NB4 (cell line): ENCODE results near the gene LRRFIP2.
"Not testable (repeated sequence)": the region's sequence is repeated elsewhere in the genome, so short reads cannot be mapped to it uniquely, and the experiment has no call there.

Experiments used
- DNase-seq: peaks from one replicate; pipeline ENCODE4 v3.0.0; 2010; ENCODE audit warnings: low read depth
- H3K4me3 ChIP-seq: one replicate; pipeline ENCODE4 v1.5.1; 2011; ENCODE audit warnings: mild to moderate bottlenecking, low read depth, low read length, moderate library complexity
- MYC ChIP-seq: IDR thresholded peaks from 2 replicates; pipeline ENCODE4 v1.6.1; 2011; ENCODE audit warnings: low read depth, low read length
- POLR2A ChIP-seq: IDR thresholded peaks from 2 replicates; pipeline ENCODE4 v1.6.1; 2011; ENCODE audit warnings: mild to moderate bottlenecking; ENCODE audit not compliant: insufficient read length; ENCODE audit errors: extremely low read depth
- TF ChIP-seq, protein P1 (sequence below): IDR thresholded peaks from one replicate; pipeline ENCODE4 v1.5.1; 2012; ENCODE audit warnings: low read depth, low read length
- TF ChIP-seq, protein P2 (sequence below): IDR thresholded peaks from 2 replicates; pipeline ENCODE4 v1.6.1; 2011; ENCODE audit warnings: low read depth, low read length

Gene LRRFIP2

DNA sequence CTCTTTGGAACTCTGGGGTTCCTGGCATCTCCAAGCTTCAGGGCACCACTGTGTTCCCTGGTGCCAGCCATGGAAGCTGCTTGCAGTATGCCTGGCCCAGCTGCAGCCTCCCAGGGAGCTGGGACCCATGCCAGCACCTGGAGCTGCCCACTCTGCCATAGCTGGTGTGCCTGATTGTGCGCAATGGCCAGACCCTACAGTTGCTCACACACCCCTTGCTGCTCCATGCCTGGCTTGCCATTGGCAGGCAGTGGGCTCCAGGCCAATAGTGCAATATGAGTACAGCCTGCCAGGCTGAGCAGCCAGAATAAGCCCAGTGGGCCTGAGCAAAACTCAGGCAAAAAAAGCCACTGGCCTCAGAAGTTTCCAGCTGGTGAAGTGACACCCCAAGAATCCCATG lies 43.8 kb upstream of the LRRFIP2 start:
- H3K4me3 ChIP-seq, result no peak overlapping the region
- TF ChIP-seq, protein P1, sequence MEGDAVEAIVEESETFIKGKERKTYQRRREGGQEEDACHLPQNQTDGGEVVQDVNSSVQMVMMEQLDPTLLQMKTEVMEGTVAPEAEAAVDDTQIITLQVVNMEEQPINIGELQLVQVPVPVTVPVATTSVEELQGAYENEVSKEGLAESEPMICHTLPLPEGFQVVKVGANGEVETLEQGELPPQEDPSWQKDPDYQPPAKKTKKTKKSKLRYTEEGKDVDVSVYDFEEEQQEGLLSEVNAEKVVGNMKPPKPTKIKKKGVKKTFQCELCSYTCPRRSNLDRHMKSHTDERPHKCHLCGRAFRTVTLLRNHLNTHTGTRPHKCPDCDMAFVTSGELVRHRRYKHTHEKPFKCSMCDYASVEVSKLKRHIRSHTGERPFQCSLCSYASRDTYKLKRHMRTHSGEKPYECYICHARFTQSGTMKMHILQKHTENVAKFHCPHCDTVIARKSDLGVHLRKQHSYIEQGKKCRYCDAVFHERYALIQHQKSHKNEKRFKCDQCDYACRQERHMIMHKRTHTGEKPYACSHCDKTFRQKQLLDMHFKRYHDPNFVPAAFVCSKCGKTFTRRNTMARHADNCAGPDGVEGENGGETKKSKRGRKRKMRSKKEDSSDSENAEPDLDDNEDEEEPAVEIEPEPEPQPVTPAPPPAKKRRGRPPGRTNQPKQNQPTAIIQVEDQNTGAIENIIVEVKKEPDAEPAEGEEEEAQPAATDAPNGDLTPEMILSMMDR, result no peak
- TF ChIP-seq MYC (no peak), POLR2A (no peak)
- TF ChIP-seq, protein P2, sequence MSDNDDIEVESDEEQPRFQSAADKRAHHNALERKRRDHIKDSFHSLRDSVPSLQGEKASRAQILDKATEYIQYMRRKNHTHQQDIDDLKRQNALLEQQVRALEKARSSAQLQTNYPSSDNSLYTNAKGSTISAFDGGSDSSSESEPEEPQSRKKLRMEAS, result no peak
- DNase-seq, result no peak

DNA sequence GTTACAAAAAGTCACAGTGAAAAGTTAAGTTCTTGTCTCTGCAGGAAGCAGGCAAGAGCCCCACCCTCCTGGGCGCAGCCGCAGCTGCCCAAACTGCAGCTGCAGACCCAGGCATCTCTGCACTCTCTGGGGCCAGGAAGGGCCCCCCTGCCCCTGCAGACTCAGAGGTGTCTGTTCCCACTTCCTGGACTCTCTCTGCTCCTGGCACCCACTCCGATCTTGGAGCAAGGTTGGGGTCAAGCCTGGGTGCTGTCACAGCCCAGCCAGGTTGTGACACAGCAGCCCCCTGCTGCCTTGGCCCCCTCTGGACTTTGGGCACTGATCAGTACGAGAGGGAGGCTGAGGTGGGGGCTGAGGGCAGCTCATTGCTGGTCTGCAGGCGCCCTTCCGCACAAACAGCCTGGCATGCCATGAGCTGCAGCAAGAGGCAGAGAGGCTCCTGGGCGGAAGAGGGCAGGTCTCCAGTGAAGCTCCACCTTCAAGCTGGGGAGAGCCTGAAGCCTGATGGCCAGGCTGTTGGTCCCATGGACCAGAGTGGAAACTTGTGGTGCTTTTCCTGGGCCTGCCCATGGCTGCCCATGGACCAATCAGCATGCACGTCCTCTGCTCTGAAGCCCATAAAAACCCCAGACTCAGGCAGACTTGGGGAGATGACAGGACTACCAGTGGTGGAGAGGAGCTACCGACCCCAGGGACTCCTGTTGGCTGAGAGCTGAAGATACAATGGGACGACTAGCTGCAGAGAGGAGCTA lies 42.9 kb upstream of the LRRFIP2 start:
- TF ChIP-seq MYC, result no peak
- TF ChIP-seq POLR2A, result no peak
- TF ChIP-seq, protein P2, result no peak
- TF ChIP-seq, protein P1, result no peak
- no peak for DNase-seq
- no peak overlapping the region for H3K4me3 ChIP-seq

DNA sequence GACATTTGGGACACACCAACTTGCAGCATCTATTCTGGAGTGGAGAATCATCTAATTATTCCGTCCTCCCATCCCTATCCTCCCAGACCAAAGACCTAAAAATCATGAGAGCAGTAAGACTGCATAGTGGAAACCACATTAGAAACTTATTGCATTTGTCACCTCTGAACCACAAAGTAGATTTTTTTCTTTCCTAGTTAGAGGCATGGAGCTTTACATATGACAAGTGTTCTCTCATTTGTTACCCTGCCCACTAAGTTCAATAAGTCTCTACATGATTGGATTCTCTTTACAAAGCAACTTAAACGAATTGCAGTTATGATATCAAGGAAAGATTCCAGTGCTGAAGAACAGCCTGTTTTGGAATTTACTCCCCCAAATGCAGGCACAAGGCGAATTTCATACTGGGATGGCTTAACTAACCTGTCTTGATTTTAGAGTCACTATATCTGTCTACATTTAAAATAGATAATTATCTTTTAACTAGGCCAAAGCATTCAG lies 42.3 kb upstream of the LRRFIP2 start:
- DNase-seq, result no peak
- no peak overlapping the region for H3K4me3 ChIP-seq
- TF ChIP-seq, protein P2, result no peak
- no peak for TF ChIP-seq POLR2A
- TF ChIP-seq, protein P1, result no peak
- TF ChIP-seq MYC, result no peak

DNA sequence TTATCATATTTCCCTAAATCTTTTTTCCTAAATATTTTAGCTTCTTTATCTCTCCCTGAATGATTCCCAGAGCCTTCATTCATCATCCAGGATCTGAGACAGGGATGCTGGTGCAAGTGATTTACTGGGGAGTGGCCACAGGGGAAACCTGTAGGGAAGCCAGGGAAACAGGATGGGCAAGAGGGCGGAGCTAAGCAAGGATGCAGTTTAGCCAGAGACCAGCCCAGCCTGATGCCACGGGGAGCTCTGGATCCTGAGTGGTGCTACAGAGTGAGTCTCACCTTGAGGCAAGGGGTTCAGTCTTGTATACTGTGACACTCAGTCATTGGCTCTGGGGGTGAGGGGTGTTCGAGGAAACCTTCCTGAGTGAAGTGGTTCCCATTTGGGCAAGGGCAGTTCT lies 39.7 kb upstream of the LRRFIP2 start:
- no peak overlapping the region for H3K4me3 ChIP-seq
- DNase-seq, result no peak
- TF ChIP-seq, protein P1, result no peak
- TF ChIP-seq POLR2A, result no peak
- no peak for TF ChIP-seq MYC
- TF ChIP-seq, protein P2, result no peak

DNA sequence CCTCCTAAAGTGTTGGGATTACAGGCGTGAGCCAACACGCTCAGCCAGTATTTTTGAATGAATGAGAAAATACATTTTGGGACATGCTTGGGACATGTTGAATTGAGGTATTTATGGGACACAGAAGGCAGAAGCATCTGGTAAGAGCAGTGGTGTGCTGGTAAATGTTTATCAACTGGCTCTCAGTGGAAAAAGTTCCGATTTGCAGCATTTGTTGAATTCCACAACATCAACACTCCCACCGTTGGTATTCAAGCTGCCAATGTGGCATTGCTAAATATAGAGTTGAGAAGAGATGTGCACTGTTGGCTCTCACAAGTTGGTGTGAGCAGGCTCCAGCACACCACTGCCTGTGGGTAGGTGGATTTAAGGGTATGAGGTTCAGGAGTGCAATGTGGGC lies 35.8 kb upstream of the LRRFIP2 start:
- no peak overlapping the region for H3K4me3 ChIP-seq
- no peak for DNase-seq
- TF ChIP-seq, protein P1, result no peak
- no peak for TF ChIP-seq POLR2A
- TF ChIP-seq MYC, result no peak
- TF ChIP-seq, protein P2, result no peak

DNA sequence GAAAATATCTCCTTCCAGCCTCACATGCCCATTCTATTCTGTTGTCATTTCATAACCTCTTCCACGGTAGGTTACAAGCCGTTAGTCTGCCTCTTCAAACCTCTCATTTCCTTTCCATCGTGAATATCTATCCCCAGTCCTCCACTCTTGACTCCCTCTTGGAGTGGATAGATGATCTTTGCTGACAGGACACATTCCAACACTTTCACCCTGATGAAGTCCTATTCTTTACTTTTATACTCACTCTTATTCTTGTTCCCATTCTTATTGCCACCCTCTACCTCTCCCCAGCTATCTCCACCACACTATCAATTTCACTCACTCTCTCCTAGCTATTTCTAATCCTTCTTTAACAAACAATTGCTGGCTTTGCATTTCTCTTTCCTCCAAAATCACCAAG lies 34.2 kb upstream of the LRRFIP2 start:
- H3K4me3 ChIP-seq, DNase-seq: not testable (repeated sequence)

DNA sequence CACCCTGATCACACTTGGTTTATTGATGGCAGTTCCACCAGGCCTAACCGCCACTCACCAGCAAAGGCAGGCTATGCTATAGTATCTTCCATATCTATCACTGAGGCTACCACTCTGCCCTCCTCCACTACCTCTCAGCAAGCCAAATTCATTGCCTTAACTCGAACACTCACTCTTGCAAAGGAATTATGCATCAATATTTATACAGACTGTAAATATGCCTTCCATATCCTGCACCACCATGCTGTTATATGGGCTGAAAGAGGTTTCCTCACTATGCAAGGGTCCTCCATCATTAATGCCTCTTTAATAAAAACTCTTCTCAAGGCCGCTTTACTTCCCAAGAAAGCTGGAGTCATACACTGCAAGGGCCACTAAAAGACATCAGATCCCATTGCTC lies 33.6 kb upstream of the LRRFIP2 start:
- H3K4me3 ChIP-seq, DNase-seq: not testable (repeated sequence)

DNA sequence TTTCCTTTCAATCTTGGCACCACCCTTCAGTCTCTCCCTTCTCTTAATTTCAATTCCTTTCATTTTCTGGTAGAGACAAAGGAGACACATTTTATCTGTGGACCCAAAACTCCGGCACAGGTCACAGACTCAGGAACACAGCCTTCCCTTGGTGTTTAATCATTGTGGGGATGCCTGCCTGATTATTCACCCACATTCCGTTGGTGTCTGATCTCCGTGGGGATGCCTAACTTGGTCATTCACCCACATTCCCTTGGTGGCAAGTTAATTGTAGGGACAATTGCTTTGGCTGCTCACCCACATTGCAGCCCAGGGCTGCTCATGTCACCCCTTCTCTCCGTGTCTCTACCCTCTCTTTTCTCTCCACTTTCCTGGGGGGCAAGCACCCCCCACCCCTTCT lies 31.7 kb upstream of the LRRFIP2 start:
- not testable (repeated sequence) for H3K4me3 ChIP-seq, DNase-seq
